ENCODE measurements around the gene CTSS. TPM values are rescaled to one million over a fixed set of nuclear protein-coding genes. Genes with fewer than 3 reads are reported as not detected.

Gene CTSS
- total and polyA plus RNA-seq, 2 experiments from 2014 or later, result not detected

- DNase-seq (ENCODE audit: low spot score) (no peak), ATAC-seq (no peak)
- Histone ChIP-seq H3K27ac (ENCODE audit: low read depth) (no peak overlapping the region), H3K79me2 (replicated peaks; ENCODE audit: insufficient read depth) (no peaks in the 10 kb centered on the region), H3K4me1 (ENCODE audit: insufficient read depth) (peaks cover 8% of the 10 kb centered on the region), H3K4me3 (no peak overlapping the region), H3K27me3 (ENCODE audit: insufficient read depth) (no peaks in the 10 kb centered on the region), H3F3A (replicated peaks; ENCODE audit: low read depth) (no peaks in the 10 kb centered on the region), H4K20me1 (replicated peaks; ENCODE audit: insufficient read depth) (no peaks in the 10 kb centered on the region), H2AFZ (no peak overlapping the region), H3K9me2 (ENCODE audit: insufficient read depth) (no peaks in the 10 kb centered on the region), H3K4me2 (no peak overlapping the region), H3K36me3 (ENCODE audit: insufficient read depth) (no peaks in the 10 kb centered on the region)
- Mint-ChIP-seq H3K27me3 (ENCODE audit: insufficient read depth, low read depth, poor library complexity) (no peaks in the 10 kb centered on the region), H3K4me1 (peaks cover 16% of the 10 kb centered on the region), H3K4me3 (no peak overlapping the region), H3K27ac (no peak overlapping the region), H3K36me3 (ENCODE audit: low read depth) (no peaks in the 10 kb centered on the region), H3K9me3 (no peaks in the 10 kb centered on the region)
- TF ChIP-seq ZNF331 (CRISPR knock-in tag; IDR thresholded peaks at IDR 0.05; ENCODE audit: low read depth) (no peak), ZNF114 (CRISPR knock-in tag; IDR thresholded peaks at IDR 0.05) (no peak), STAT1 (IDR thresholded peaks at IDR 0.05; ENCODE audit: unreplicated experiment) (no peak), EZH2phosphoT487 (IDR thresholded peaks at IDR 0.05; ENCODE audit: unreplicated experiment) (no peak), ETS1 (IDR thresholded peaks at IDR 0.05) (no peak)
Measured at GRCh38 chr1:150793221-150793620, 27.6 kb upstream of the CTSS start.

- Histone ChIP-seq H4K20me1 (replicated peaks; ENCODE audit: insufficient read depth) (no peaks in the 10 kb centered on the region), H3K4me3 (no peak overlapping the region), H3F3A (replicated peaks; ENCODE audit: low read depth) (no peaks in the 10 kb centered on the region), H3K9me2 (ENCODE audit: insufficient read depth) (no peaks in the 10 kb centered on the region), H2AFZ (no peak overlapping the region), H3K4me1 (ENCODE audit: insufficient read depth) (no peaks in the 10 kb centered on the region), H3K27me3 (ENCODE audit: insufficient read depth) (no peaks in the 10 kb centered on the region), H3K27ac (ENCODE audit: low read depth) (no peak overlapping the region), H3K4me2 (no peak overlapping the region), H3K79me2 (replicated peaks; ENCODE audit: insufficient read depth) (no peaks in the 10 kb centered on the region), H3K36me3 (ENCODE audit: insufficient read depth) (no peaks in the 10 kb centered on the region)
- Mint-ChIP-seq H3K27me3 (ENCODE audit: insufficient read depth, low read depth, poor library complexity) (no peaks in the 10 kb centered on the region), H3K9me3 (no peaks in the 10 kb centered on the region), H3K27ac (no peak overlapping the region), H3K4me1 (peaks cover 3% of the 10 kb centered on the region; the same call in 1 of the 3 replicates), H3K36me3 (ENCODE audit: low read depth) (no peaks in the 10 kb centered on the region), H3K4me3 (no peak overlapping the region)
- no peak for DNase-seq (ENCODE audit: low spot score)
- no peak for ATAC-seq
- TF ChIP-seq EZH2phosphoT487 (IDR thresholded peaks at IDR 0.05; ENCODE audit: unreplicated experiment), result no peak
- TF ChIP-seq NANOG (IDR thresholded peaks at IDR 0.05; ENCODE audit: borderline replicate concordance), result no peak
- no peak for TF ChIP-seq JUNB (IDR thresholded peaks at IDR 0.05; ENCODE audit: unreplicated experiment)
- TF ChIP-seq POLR2AphosphoS5 (IDR thresholded peaks at IDR 0.05; ENCODE audit: low read depth), result no peak
- TF ChIP-seq CTCF (conservative IDR thresholded peaks at IDR 0.05; ENCODE audit: low read depth in 2 of 2), result no peak
- TF ChIP-seq REST (IDR thresholded peaks at IDR 0.05; ENCODE audit: unreplicated experiment), result no peak
- no peak for TF ChIP-seq EZH2 (IDR thresholded peaks at IDR 0.05; ENCODE audit: low read depth, unreplicated experiment)
Measured at GRCh38 chr1:150791585-150791984, 26.0 kb upstream of the CTSS start.

Data from GM23338 (cell line).